Body of pancreas (tissue), 4 donors: Measurements from ENCODE around the gene WBP2NL.

ENCODE experiments used
- POLR2A ChIP-seq, 3 donors: fragments of 450-650 bp; IDR thresholded peaks; one replicate each; pipeline ENCODE4 v1.6.1; 2016; ENCODE audit warnings: antibody characterized with exemption in 3 of 3, mild to moderate bottlenecking in 2 of 3
- TF ChIP-seq, protein P1 (sequence below), 7 experiments: fragments of 450-650 bp in 4 of 7; fragments of 200-600 bp in 3 of 7; sonication (generic) in 3 of 7; IDR thresholded peaks; one replicate each; pipeline ENCODE4 v1.5.1; 2016 to 2019; ENCODE audit warnings: antibody characterized with exemption in 7 of 7

DNA sequence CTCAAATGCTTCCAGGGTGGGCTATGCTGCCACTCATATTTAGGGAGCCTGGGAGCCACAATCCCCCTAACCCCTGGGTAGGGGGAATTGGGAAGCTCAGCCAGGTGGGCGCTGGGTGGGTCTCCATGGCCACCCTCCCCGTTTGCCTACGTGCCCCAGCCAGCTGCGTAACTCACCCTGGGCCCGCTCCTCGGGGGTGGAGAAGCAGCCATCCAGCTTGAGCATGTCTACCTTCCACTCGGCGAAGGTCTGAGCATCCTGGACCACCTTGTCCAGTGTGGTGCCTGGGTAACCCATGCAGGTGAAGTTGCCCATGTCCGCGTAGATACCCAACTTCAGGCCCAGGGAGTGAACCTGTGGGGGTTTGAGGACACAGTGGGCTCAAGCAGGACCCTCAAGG lies 68.3 kb downstream of the WBP2NL start:
- TF ChIP-seq, protein P1, sequence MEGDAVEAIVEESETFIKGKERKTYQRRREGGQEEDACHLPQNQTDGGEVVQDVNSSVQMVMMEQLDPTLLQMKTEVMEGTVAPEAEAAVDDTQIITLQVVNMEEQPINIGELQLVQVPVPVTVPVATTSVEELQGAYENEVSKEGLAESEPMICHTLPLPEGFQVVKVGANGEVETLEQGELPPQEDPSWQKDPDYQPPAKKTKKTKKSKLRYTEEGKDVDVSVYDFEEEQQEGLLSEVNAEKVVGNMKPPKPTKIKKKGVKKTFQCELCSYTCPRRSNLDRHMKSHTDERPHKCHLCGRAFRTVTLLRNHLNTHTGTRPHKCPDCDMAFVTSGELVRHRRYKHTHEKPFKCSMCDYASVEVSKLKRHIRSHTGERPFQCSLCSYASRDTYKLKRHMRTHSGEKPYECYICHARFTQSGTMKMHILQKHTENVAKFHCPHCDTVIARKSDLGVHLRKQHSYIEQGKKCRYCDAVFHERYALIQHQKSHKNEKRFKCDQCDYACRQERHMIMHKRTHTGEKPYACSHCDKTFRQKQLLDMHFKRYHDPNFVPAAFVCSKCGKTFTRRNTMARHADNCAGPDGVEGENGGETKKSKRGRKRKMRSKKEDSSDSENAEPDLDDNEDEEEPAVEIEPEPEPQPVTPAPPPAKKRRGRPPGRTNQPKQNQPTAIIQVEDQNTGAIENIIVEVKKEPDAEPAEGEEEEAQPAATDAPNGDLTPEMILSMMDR (IDR thresholded peaks at IDR 0.05): no peak
- no peak for TF ChIP-seq POLR2A (IDR thresholded peaks at IDR 0.05)
